Measurements from ENCODE around the gene PTH1R.

The PTH1R gene

DNA sequence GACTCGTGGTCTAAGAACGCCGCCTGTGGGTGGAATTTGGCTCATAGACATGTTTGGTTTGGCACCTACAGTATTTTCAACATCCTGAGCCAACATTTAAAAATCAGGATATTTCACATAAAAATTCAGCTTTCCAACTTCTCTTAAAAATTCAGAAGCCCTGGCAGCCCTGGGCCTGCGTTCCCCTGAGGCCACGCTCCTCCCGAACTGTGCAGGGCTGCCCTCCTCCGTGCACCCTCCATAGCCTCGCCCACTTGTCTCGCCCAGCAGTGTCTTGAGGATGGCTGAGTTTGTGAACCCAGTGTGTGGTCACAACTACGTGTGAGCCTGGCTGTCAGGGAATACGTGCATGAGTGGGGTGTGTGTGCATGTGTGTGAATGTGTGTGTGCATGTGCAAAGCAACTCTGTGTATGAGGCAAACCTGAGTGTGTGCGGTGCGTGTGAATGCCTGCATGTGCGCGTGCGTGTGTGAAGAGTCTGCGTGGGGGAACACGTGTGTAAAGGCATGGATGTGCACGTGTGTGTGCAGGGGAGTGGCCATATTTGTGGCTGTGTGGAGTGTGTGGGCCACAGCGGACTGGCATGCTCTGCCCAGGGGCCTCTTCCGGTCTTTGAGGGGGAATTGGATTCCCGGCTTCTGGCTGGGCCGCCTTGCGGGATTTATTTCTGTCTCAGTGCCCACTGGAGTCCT lies 30.9 kb downstream of the PTH1R start:
- Histone ChIP-seq H3K9me3 (ENCODE audit: insufficient read depth, low read length, severe bottlenecking) (no peaks in the 10 kb centered on the region), H2AFZ (ENCODE audit: low read depth, low read length) (no peak overlapping the region), H3K79me2 (ENCODE audit: insufficient read depth, low read length) (no peaks in the 10 kb centered on the region), H3K4me2 (ENCODE audit: insufficient read depth, low read length) (no peak overlapping the region), H3K4me1 (ENCODE audit: insufficient read depth, low read length) (no peaks in the 10 kb centered on the region), H3K27ac (ENCODE audit: low read length) (no peak overlapping the region), H3K4me3 (ENCODE audit: low read depth in 1 of 2, low read length in 2 of 2) (no peak overlapping the region), H4K20me1 (ENCODE audit: insufficient read depth, low read length) (no peaks in the 10 kb centered on the region; the same call in 1 of the 2 replicates), H3K36me3 (ENCODE audit: insufficient read depth, low read length) (no peaks in the 10 kb centered on the region), H3K9ac (ENCODE audit: low read depth, low read length) (no peak overlapping the region), H3K27me3 (ENCODE audit: insufficient read depth, low read length, poor library complexity) (no peaks in the 10 kb centered on the region)
- ATAC-seq (ENCODE audit: insufficient read depth, low read depth) (no peak), DNase-seq (no peak)
- no peak for TF ChIP-seq EZH2 (IDR thresholded peaks at IDR 0.05; ENCODE audit: borderline replicate concordance, low read depth, low read length, severe bottlenecking)
- TF ChIP-seq, protein P1, sequence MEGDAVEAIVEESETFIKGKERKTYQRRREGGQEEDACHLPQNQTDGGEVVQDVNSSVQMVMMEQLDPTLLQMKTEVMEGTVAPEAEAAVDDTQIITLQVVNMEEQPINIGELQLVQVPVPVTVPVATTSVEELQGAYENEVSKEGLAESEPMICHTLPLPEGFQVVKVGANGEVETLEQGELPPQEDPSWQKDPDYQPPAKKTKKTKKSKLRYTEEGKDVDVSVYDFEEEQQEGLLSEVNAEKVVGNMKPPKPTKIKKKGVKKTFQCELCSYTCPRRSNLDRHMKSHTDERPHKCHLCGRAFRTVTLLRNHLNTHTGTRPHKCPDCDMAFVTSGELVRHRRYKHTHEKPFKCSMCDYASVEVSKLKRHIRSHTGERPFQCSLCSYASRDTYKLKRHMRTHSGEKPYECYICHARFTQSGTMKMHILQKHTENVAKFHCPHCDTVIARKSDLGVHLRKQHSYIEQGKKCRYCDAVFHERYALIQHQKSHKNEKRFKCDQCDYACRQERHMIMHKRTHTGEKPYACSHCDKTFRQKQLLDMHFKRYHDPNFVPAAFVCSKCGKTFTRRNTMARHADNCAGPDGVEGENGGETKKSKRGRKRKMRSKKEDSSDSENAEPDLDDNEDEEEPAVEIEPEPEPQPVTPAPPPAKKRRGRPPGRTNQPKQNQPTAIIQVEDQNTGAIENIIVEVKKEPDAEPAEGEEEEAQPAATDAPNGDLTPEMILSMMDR (IDR thresholded peaks at IDR 0.05; ENCODE audit: borderline replicate concordance, extremely low read depth, low read length, poor library complexity, severe bottlenecking), result no peak

DNA sequence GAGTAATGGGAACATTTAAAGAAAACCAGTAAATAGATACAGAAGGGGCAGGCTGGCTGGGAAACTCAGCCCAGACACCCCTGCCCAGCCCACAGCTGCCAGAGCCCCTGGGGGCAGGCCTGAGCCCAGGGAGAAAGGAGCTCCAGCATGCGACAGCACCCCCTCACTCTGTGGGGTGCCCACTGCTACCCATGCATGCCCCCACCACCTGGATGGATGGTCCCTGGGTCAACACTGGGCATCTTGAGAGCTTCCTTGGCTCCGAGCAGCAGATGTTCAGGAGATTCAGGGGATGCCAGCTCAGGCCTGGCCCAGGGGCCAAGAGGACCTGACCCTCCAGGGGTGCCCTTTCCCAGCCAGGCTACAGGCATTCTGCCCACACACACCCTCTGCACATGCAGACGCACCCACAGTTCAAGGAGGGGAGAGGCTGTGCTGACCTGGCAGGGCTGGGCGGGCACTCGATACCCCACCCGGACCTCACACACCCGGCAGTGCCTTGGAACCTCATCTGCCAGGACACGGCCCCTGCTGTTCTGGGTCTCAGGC lies 31.5 kb downstream of the PTH1R start:
- ATAC-seq (ENCODE audit: insufficient read depth, low read depth), result no peak; the same call in 2 of the 3 replicates
- H3K79me2 ChIP-seq (ENCODE audit: insufficient read depth, low read length), result no peaks in the 10 kb centered on the region
- no peaks in the 10 kb centered on the region; the same call in 1 of the 2 replicates for H4K20me1 ChIP-seq (ENCODE audit: insufficient read depth, low read length)
- H3K4me3 ChIP-seq (ENCODE audit: low read depth in 1 of 2, low read length in 2 of 2), result no peak overlapping the region
- TF ChIP-seq EZH2 (IDR thresholded peaks at IDR 0.05; ENCODE audit: borderline replicate concordance, low read depth, low read length, severe bottlenecking), result no peak
- TF ChIP-seq, protein P1 (IDR thresholded peaks at IDR 0.05; ENCODE audit: borderline replicate concordance, extremely low read depth, low read length, poor library complexity, severe bottlenecking), result no peak
- no peaks in the 10 kb centered on the region for H3K4me1 ChIP-seq (ENCODE audit: insufficient read depth, low read length)
- no peak for DNase-seq
- no peaks in the 10 kb centered on the region for H3K27me3 ChIP-seq (ENCODE audit: insufficient read depth, low read length, poor library complexity)
- no peak overlapping the region for H3K4me2 ChIP-seq (ENCODE audit: insufficient read depth, low read length)
- H3K27ac ChIP-seq (ENCODE audit: low read length), result no peak overlapping the region
- H3K9me3 ChIP-seq (ENCODE audit: insufficient read depth, low read length, severe bottlenecking), result no peaks in the 10 kb centered on the region
- H2AFZ ChIP-seq (ENCODE audit: low read depth, low read length), result no peak overlapping the region
- no peak overlapping the region for H3K9ac ChIP-seq (ENCODE audit: low read depth, low read length)
- no peaks in the 10 kb centered on the region for H3K36me3 ChIP-seq (ENCODE audit: insufficient read depth, low read length)

DNA sequence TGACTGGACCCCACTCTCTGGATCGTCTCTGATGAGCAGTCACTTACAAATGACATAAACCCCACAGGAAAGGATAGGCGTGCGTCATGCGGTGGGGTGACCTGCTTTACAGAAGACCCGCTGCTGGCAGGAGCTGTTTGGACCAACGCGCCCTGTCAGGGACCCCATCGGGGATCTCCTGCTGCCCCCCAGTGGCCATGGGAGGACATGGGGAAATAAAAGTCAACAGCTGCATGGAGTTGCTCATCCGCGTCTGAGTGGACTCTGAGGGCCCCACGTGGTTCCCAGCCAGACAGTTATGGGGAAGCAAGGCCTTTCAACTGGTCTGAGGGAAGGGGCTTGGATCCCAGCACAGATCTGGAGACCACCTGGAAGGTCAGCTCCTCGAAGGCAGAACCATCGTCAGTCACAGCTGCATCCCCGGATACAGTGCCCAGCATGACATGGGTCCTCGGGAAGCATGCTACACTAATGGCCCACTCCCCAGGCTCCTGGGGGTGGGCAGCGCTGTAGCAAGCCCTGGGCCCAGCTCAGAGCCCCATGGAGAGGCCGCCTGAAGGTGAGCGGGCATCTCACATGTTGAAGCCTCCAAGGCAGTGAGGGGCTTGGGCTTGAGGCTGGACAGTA lies 32.1 kb downstream of the PTH1R start:
- Histone ChIP-seq H3K4me1 (ENCODE audit: insufficient read depth, low read length) (no peaks in the 10 kb centered on the region), H3K36me3 (ENCODE audit: insufficient read depth, low read length) (no peaks in the 10 kb centered on the region), H3K9me3 (ENCODE audit: insufficient read depth, low read length, severe bottlenecking) (no peaks in the 10 kb centered on the region), H3K4me2 (ENCODE audit: insufficient read depth, low read length) (no peak overlapping the region), H2AFZ (ENCODE audit: low read depth, low read length) (no peak overlapping the region), H3K4me3 (ENCODE audit: low read depth in 1 of 2, low read length in 2 of 2) (no peak overlapping the region), H3K79me2 (ENCODE audit: insufficient read depth, low read length) (no peaks in the 10 kb centered on the region), H4K20me1 (ENCODE audit: insufficient read depth, low read length) (no peaks in the 10 kb centered on the region), H3K27me3 (ENCODE audit: insufficient read depth, low read length, poor library complexity) (no peaks in the 10 kb centered on the region), H3K27ac (ENCODE audit: low read length) (no peak overlapping the region), H3K9ac (ENCODE audit: low read depth, low read length) (no peak overlapping the region)
- ATAC-seq (ENCODE audit: insufficient read depth, low read depth) (peak; percentile 85), DNase-seq (peak; percentile 80)
- TF ChIP-seq, protein P1 (IDR thresholded peaks at IDR 0.05; ENCODE audit: borderline replicate concordance, extremely low read depth, low read length, poor library complexity, severe bottlenecking), result peak; percentile 88
- no peak for TF ChIP-seq EZH2 (IDR thresholded peaks at IDR 0.05; ENCODE audit: borderline replicate concordance, low read depth, low read length, severe bottlenecking)
